ENCODE measurements around the gene SMARCA2. TPM values are rescaled to one million over a fixed set of nuclear protein-coding genes. Genes with fewer than 3 reads are reported as not detected.

Gene SMARCA2
- total RNA-seq, 2 donors from 2014 or later, result 244 to 296 TPM

DNA sequence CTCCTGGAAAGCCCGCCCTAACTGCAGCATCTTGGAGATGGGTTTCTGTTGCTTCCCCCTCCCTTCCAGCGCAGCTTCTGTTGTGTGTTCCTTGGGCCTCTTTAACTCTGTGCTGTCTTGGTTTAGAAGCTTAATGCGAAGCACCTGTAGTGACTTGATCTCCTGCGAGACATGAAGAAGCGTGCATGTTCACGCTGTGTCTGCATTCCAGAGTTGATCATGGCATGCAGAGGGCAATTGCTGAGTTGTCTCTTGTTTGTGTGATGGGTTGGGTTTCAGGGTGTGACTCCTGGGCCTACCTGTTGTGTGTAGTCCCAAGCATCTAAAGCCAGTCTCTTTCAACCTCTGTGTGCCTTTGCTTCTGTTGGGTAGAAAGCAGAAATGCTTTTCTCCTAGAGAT, 155.6 kb downstream of the SMARCA2 start:
- no peaks in the 10 kb centered on the region for H3K9me3 ChIP-seq (ENCODE audit: control insufficient read depth, low read length, poor library complexity, severe bottlenecking)
- DNase-seq, result no peak
- no peak for ATAC-seq
- no peaks in the 10 kb centered on the region for H3K27me3 Mint-ChIP-seq
- peaks cover 15% of the 10 kb centered on the region for H3K4me1 Mint-ChIP-seq
- peaks cover 8% of the 10 kb centered on the region for H3K36me3 Mint-ChIP-seq (ENCODE audit: low read depth)
- H3K4me3 Mint-ChIP-seq, result no peak overlapping the region
- H3K27ac Mint-ChIP-seq, result no peak overlapping the region

DNA sequence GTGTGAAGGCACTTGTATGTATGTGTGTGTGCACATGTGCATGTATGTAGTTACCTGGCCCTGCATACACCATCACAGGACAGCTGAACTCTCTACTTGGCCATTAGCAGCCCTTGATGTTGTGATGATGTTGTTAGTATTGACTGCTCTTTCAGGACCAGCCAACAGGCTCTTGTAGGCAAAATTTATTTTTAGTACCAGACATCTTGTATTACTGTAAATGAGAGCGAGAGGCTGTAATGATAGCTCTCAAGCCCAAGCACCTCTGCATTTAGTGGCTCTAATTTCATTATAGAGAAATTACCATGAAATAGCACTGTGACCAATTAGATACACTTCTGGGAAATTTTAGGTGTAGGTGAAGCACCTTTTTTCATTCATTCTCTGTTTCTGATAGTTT, 158.0 kb downstream of the SMARCA2 start:
- Mint-ChIP-seq H3K27me3 (no peaks in the 10 kb centered on the region), H3K36me3 (ENCODE audit: low read depth) (peaks cover 8% of the 10 kb centered on the region), H3K4me1 (peaks cover 12% of the 10 kb centered on the region), H3K27ac (no peak overlapping the region), H3K4me3 (no peak overlapping the region)
- no peak for DNase-seq
- H3K9me3 ChIP-seq (ENCODE audit: control insufficient read depth, low read length, poor library complexity, severe bottlenecking), result no peaks in the 10 kb centered on the region
- no peak for ATAC-seq

DNA sequence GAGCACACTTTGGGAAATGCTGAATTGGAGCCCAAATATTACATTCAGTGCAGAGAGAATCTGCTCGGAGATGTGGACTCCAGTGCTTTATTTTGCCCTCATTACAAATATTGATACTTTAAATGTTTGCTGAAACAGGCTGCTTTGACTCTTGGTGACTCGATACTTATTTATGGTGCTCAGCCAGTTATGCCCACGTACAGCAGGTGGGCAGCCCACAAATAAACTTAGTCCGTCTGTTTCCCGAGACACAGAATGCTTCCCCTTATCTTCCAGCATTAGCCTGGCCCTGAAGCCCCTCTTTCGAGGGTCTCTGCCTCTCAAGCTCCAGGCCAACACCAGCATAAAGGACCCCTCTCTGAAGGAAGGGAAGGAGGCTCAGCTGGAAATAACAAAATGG, 158.7 kb downstream of the SMARCA2 start:
- Mint-ChIP-seq H3K4me3 (no peak overlapping the region), H3K4me1 (peaks cover 14% of the 10 kb centered on the region), H3K27ac (peak overlapping the region; percentile 87), H3K27me3 (no peaks in the 10 kb centered on the region), H3K36me3 (ENCODE audit: low read depth) (peaks cover 8% of the 10 kb centered on the region)
- ATAC-seq, result no peak
- no peaks in the 10 kb centered on the region for H3K9me3 ChIP-seq (ENCODE audit: control insufficient read depth, low read length, poor library complexity, severe bottlenecking)
- no peak for DNase-seq

DNA sequence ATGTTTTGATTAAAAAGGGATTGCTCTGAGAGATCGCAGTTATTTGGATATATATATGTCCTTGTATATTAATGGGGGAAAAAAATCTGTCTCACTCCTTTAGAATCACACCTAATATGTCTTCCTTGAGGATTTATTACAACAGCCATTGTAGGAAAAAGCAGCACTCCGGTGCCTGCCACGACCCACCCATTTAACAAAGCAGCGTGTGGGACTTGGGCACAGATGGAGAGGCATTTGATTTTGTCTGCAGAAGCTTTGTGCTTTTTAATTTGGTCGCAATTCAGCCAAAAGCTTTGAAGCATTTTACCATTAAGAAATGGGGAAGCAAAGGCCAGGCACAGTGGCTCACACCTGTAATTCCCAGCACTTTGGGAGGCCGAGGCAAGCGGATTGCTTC, 159.2 kb downstream of the SMARCA2 start:
- no peak overlapping the region for H3K4me3 Mint-ChIP-seq
- ATAC-seq (no peak), DNase-seq (no peak)
- H3K9me3 ChIP-seq (ENCODE audit: control insufficient read depth, low read length, poor library complexity, severe bottlenecking), result no peaks in the 10 kb centered on the region
- peaks cover 6% of the 10 kb centered on the region for H3K36me3 Mint-ChIP-seq (ENCODE audit: low read depth)
- no peaks in the 10 kb centered on the region for H3K27me3 Mint-ChIP-seq
- peak overlapping the region; percentile 87 for H3K27ac Mint-ChIP-seq
- H3K4me1 Mint-ChIP-seq, result peaks cover 13% of the 10 kb centered on the region

DNA sequence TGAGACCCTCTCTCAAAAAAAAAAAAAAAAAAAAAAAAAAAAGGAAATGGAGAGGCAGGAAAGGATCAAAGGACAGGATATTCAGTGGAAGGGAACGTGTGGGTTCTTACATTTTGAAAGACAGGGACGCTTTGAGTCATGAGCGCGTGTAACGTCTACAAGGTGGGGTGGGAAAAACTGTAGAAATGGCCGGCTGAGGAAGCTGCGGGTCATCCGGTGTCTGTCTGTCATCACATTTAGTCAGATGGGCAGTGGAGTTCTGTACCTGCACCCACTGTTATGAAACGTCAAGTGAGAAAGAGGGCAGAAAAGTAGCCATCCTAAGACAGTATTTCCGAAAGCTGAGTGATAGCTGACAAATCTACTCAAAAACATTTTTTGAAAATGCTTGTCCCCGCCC, 159.8 kb downstream of the SMARCA2 start:
- Mint-ChIP-seq H3K27me3 (no peaks in the 10 kb centered on the region), H3K36me3 (ENCODE audit: low read depth) (peaks cover 5% of the 10 kb centered on the region), H3K4me1 (peaks cover 14% of the 10 kb centered on the region), H3K4me3 (no peak overlapping the region), H3K27ac (peak overlapping the region; percentile 87)
- ATAC-seq (no peak), DNase-seq (no peak)
- no peaks in the 10 kb centered on the region for H3K9me3 ChIP-seq (ENCODE audit: control insufficient read depth, low read length, poor library complexity, severe bottlenecking)

DNA sequence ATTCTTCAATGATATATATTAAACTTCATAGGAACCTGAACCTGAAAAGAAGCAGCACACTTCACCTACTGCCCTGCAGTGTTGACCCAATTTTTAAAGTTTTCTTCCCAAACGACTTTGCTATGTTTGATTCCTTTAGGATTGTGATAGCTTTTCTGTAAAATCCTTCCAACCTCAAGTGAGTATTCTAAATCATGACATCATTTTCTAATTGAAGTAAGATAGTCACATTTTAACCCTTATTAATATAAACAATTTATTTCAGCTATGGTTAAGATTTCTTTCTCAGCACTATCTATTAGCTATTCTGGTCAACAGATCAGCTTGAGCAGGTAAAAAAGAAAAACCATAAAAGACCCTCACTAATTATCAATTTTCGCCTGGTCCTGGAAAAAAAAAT, 162.0 kb downstream of the SMARCA2 start:
- no peaks in the 10 kb centered on the region for H3K9me3 ChIP-seq (ENCODE audit: control insufficient read depth, low read length, poor library complexity, severe bottlenecking)
- Mint-ChIP-seq H3K4me1 (peaks cover 14% of the 10 kb centered on the region), H3K36me3 (ENCODE audit: low read depth) (peaks cover 3% of the 10 kb centered on the region), H3K27me3 (no peaks in the 10 kb centered on the region), H3K27ac (peak overlapping the region; percentile 6), H3K4me3 (no peak overlapping the region)
- no peak for DNase-seq
- no peak for ATAC-seq

DNA sequence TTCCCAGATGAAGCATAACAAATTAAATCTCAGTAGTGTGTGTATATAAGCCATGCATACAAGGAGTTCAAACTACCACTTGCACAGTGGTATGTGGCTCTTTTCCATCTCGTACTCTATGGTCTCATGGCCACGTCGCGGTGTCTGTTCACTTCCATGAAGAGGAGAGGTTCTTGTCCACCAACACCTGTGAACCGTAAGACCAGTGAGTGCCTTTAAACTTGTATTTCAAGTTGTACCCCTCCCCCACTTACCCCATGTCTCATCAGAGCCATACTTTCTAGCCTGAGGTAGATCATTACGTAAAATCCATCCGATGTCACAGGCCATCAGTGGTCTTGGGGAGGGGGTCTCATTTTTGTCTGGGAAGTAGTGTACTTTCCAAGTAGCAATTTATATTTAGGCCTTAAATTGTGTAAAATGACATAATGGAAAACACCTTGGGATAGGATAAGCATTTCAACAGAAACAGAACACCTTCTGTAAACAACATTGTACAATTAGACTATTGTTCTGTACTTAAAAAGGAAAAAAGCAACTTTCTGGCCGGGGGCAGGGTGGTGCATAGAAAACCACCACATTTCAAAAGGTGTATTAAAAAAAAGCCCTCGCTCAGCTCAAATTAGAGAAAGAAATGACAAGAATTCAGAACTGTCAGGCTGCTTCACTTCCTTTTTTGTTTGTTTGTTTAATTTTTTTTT, 163.0 kb downstream of the SMARCA2 start:
- H3K9me3 ChIP-seq (ENCODE audit: control insufficient read depth, low read length, poor library complexity, severe bottlenecking), result no peaks in the 10 kb centered on the region
- Mint-ChIP-seq H3K27me3 (no peaks in the 10 kb centered on the region), H3K27ac (peak overlapping the region; percentile 75), H3K4me3 (no peak overlapping the region), H3K4me1 (peaks cover 9% of the 10 kb centered on the region), H3K36me3 (ENCODE audit: low read depth) (peaks cover 3% of the 10 kb centered on the region)
- ATAC-seq, result no peak
- DNase-seq, result no peak

DNA sequence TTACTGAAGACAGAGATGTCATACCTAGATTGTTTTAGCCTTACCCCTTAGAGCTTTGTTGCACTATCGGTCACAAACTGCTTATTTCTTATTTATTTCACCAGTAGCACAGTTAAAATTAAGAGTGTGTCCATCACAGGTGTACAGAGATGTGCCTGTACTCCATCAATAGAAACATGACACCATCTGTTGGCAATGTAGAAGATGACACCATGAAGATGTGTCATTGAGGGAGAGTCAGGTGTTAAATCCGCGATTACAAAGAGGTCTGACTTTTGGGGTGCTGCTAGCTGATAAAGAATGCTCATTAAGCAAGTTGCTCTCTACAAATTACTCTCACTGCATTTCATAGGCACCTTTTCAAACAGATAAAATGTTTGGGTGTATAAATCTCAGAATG, 164.4 kb downstream of the SMARCA2 start:
- Mint-ChIP-seq H3K27ac (peak overlapping the region; percentile 75), H3K27me3 (no peaks in the 10 kb centered on the region), H3K4me3 (no peak overlapping the region), H3K36me3 (ENCODE audit: low read depth) (peaks cover 12% of the 10 kb centered on the region), H3K4me1 (peaks cover 13% of the 10 kb centered on the region)
- no peak for DNase-seq
- ATAC-seq, result peak; percentile 35
- H3K9me3 ChIP-seq (ENCODE audit: control insufficient read depth, low read length, poor library complexity, severe bottlenecking), result no peaks in the 10 kb centered on the region

DNA sequence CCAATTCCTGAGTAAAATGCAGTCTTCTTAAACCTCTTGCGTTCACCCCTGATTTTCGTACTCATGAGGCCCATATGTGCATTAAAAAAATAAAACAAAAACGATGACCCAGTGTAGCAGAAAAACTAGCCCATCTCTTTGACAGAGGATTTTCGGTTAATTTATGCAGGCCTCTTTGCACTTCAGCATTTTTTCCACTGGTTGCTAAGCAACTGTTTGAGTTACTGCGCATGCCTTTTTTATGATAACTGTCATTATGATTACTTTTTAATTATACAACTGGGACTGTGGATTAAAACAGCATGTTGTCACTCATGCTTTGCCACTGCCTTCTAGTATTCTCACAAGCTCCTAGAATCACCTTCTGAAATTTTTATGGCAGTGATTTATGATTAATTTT, 165.0 kb downstream of the SMARCA2 start:
- ATAC-seq, result no peak
- no peaks in the 10 kb centered on the region for H3K27me3 Mint-ChIP-seq
- H3K27ac Mint-ChIP-seq, result no peak overlapping the region
- no peak overlapping the region for H3K4me3 Mint-ChIP-seq
- H3K9me3 ChIP-seq (ENCODE audit: control insufficient read depth, low read length, poor library complexity, severe bottlenecking), result no peaks in the 10 kb centered on the region
- H3K4me1 Mint-ChIP-seq, result peaks cover 15% of the 10 kb centered on the region
- no peak for DNase-seq
- H3K36me3 Mint-ChIP-seq (ENCODE audit: low read depth), result peaks cover 14% of the 10 kb centered on the region

DNA sequence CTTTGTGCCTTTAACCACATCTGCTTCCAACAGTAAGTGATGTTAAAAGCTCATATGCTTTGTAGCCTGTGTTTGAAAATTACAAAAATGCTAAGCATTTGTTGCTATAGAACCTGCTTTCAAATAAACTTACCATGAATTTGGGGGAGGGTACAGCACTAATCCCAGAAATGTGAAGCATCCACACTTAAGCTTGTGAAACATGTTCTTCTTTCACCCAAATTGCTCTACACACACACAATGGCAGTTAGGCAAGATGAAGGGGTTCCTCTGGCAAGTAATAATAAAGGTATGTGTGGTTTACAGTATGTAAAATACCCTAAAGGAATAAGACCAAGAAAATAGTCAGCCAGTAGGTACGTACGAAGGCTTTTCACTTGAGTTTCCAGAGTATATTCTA, 165.6 kb downstream of the SMARCA2 start:
- peaks cover 14% of the 10 kb centered on the region for H3K36me3 Mint-ChIP-seq (ENCODE audit: low read depth)
- no peaks in the 10 kb centered on the region for H3K27me3 Mint-ChIP-seq

DNA sequence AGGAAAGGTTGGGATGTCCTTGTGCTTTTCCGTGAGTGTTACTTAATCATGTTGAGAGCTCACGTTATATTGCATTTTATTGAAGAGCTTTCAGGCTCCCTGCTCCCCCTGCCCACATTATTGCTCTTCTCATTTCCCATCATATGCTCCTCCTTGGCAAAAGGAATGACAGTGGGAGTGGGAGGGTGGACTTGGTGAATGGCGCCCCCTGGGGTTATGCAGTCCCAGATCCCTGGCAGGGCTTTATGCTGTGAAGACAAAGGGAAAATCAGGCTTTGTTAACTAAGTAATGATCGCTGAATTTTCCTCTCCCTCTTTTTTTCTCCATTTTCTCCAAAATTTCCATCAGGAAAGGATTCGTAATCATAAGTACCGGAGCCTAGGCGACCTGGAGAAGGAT, 166.6 kb downstream of the SMARCA2 start:
- ATAC-seq, result no peak
- Mint-ChIP-seq H3K36me3 (ENCODE audit: low read depth) (peaks cover 17% of the 10 kb centered on the region), H3K4me3 (no peak overlapping the region), H3K4me1 (peaks cover 13% of the 10 kb centered on the region), H3K27me3 (no peaks in the 10 kb centered on the region), H3K27ac (no peak overlapping the region)
- no peaks in the 10 kb centered on the region for H3K9me3 ChIP-seq (ENCODE audit: control insufficient read depth, low read length, poor library complexity, severe bottlenecking)
- DNase-seq, result no peak

More for the DNA sequence above, 165.6 kb downstream of the SMARCA2 start:
- no peak overlapping the region for H3K27ac Mint-ChIP-seq
- ATAC-seq, result no peak
- H3K4me1 Mint-ChIP-seq, result peaks cover 13% of the 10 kb centered on the region
- no peaks in the 10 kb centered on the region for H3K9me3 ChIP-seq (ENCODE audit: control insufficient read depth, low read length, poor library complexity, severe bottlenecking)
- no peak overlapping the region for H3K4me3 Mint-ChIP-seq
- no peak for DNase-seq

DNA sequence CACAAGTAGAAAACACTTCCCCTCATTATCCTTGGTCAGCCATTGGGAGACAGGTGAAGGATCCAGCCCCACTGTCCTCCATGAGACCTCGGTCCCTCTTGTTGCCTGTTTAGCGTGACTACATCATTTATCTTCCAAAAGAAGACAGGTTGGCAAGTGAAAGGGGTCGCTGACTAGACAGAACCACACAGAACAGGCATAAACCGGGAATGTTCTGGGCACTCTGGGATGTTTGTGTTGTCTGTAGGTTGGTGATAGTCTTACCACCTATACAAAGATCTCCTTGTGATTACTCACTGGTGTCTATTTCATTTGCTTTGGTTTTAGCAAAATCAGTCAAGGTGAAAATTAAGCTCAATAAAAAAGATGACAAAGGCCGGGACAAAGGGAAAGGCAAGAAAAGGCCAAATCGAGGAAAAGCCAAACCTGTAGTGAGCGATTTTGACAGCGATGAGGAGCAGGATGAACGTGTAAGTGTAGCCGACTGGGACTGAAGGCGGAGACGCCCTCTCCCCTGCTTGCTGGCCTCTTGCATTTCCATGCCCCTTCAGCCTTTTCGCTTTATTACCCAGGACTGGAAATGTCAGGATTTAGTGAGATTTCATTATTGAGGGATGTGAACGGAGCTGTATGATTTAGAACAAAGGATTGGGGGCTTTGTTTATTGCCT, 175.9 kb downstream of the SMARCA2 start:
- DNase-seq, result no peak
- Mint-ChIP-seq H3K27ac (no peak overlapping the region), H3K27me3 (no peaks in the 10 kb centered on the region), H3K4me3 (no peak overlapping the region), H3K4me1 (peaks cover 11% of the 10 kb centered on the region), H3K36me3 (ENCODE audit: low read depth) (peaks cover 23% of the 10 kb centered on the region)
- no peak for ATAC-seq
- no peaks in the 10 kb centered on the region for H3K9me3 ChIP-seq (ENCODE audit: control insufficient read depth, low read length, poor library complexity, severe bottlenecking)

DNA sequence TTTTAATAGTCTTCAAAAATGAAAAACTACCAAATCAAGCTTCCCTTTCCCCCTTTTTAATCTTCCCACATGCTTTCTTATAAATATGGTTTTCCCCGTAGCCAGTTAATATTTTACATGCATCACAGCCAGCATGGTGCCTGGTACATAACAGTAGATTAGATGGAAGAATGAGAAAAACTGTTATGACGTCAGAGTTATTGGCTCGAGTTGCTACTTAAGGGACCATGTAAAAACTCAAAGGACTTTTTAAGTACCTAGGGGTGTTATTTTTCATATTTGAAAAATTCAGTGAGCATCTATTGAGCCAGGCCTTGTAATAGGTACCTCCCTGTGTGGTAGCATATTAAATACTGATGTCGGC, 176.4 kb downstream of the SMARCA2 start:
- peaks cover 23% of the 10 kb centered on the region for H3K36me3 Mint-ChIP-seq (ENCODE audit: low read depth)
- no peak overlapping the region for H3K4me3 Mint-ChIP-seq
- DNase-seq, result no peak
- peaks cover 11% of the 10 kb centered on the region for H3K4me1 Mint-ChIP-seq
- no peak for ATAC-seq
- H3K27ac Mint-ChIP-seq, result no peak overlapping the region
- no peaks in the 10 kb centered on the region for H3K9me3 ChIP-seq (ENCODE audit: control insufficient read depth, low read length, poor library complexity, severe bottlenecking)
- no peaks in the 10 kb centered on the region for H3K27me3 Mint-ChIP-seq

Data from T-helper 17 cell (primary cell).